ENCODE results near the gene ECHS1. TPM values are rescaled to one million over a fixed set of nuclear protein-coding genes. Genes with fewer than 3 reads are reported as not detected.

ECHS1 gene
- total and polyA plus RNA-seq, 9 of the 15 experiments (the other 6 are each of a cell fraction or from before 2014, with no cell fraction given): 16.6 to 100 (median 68.1) TPM

DNA sequence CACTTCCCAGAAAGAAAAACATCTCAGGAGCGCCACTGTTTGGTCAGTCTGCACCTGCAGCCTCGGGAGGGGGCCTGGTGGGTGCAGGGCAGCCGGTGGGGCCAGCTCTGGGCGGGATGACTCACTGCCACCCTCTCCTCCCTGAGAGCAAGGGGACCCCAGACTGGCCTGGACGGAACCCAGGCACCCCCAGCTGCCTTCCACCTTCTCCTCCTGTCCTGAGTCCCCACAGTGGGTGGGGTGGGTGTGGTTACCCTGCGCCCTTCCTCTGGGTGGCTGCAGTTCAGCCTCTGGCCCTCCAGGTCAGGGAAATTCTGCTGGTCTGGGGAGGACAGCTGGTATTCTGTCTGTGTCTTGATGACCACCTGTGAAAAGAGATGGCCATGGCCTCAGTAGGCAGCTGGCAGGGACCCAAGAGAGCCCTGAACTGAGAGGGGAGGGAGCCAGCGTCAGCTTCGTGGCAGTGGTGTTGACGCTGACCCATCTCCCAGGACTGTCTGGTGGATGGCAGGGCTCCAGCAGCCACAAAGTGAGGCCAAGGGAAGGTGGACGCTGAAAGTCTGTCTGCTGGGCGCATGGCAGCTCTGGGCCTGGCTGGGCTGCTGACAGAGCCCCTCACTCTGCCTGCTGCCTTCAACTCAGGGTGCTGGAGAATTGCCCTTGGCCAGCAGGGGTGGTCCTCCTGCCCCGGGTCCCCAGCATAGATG is 45.4 kb downstream of the ECHS1 start:
- H3K4me1 ChIP-seq (replicated peaks in 1 of 2; ENCODE audit: control insufficient read depth in 2 of 2, insufficient read depth in 2 of 2, low read length in 2 of 2): peaks cover 0 to 50% of the 10 kb centered on the region in 2 experiments; a peak in 3 of 5 replicates
- in situ Hi-C loops (cut with MboI): no loop called here

More for the DNA sequence above, 45.4 kb downstream of the ECHS1 start:
- no TSS peak for BruUV-seq (replicated peaks)
- Histone ChIP-seq H3K4me2 (ENCODE audit: insufficient read depth, low read length) (no peak overlapping the region), H3K9ac (ENCODE audit: insufficient read depth in 1 of 2, low read depth in 2 of 2, low read length in 2 of 2) (0 out of 4 replicates have a peak overlapping the region, but pooled peaks of 1 of the 2 experiments have one; percentile 13), H3K4me3 (no peak overlapping the region), H3K9me3 (replicated peaks; ENCODE audit: control insufficient read depth, insufficient read depth, low read depth, low read length) (no peaks in the 10 kb centered on the region), H3K36me3 (ENCODE audit: control insufficient read depth, insufficient read depth, low read length) (no peaks in the 10 kb centered on the region), H3K79me2 (ENCODE audit: control insufficient read depth, insufficient read depth, low read length) (no peaks in the 10 kb centered on the region), H2AFZ (ENCODE audit: low read depth, low read length) (no peak overlapping the region), H3K27me3 (ENCODE audit: control insufficient read depth in 2 of 2, insufficient read depth in 2 of 2, low read length in 2 of 2) (peaks cover 4 to 6% of the 10 kb centered on the region in 2 experiments; a peak in 3 of 5 replicates), H4K20me1 (replicated peaks; ENCODE audit: control insufficient read depth, insufficient read depth, low read length) (no peaks in the 10 kb centered on the region), H3K27ac (ENCODE audit: extremely low read depth, low read depth, low read length) (no peak overlapping the region), H3K9me1 (ENCODE audit: control insufficient read depth, insufficient read depth, low read length) (no peaks in the 10 kb centered on the region)
- CTCF ChIA-PET (ENCODE audit: low intra/inter-chr PET ratio): no interaction called here
- 5% methylated on average over 10 of the region's 12 CpGs for WGBS (ENCODE audit: insufficient coverage, low coverage, missing lambda C conversion rate)
- DNase-seq (ENCODE audit: extremely low read depth in 1 of 4, low spot score in 3 of 4): no peak
- ATAC-seq: no peak
- TF ChIP-seq MNT (conservative IDR thresholded peaks at IDR 0.05) (no peak), NFIC (IDR thresholded peaks at IDR 0.05) (peak; percentile 30; the same call in 1 of the 2 replicates)
- TF ChIP-seq, protein P1, sequence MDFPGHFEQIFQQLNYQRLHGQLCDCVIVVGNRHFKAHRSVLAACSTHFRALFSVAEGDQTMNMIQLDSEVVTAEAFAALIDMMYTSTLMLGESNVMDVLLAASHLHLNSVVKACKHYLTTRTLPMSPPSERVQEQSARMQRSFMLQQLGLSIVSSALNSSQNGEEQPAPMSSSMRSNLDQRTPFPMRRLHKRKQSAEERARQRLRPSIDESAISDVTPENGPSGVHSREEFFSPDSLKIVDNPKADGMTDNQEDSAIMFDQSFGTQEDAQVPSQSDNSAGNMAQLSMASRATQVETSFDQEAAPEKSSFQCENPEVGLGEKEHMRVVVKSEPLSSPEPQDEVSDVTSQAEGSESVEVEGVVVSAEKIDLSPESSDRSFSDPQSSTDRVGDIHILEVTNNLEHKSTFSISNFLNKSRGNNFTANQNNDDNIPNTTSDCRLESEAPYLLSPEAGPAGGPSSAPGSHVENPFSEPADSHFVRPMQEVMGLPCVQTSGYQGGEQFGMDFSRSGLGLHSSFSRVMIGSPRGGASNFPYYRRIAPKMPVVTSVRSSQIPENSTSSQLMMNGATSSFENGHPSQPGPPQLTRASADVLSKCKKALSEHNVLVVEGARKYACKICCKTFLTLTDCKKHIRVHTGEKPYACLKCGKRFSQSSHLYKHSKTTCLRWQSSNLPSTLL (IDR thresholded peaks at IDR 0.05): no peak
- POLR2A ChIA-PET: interaction anchor here (0.7 kb wide), 1 partner anchor 44 kb away, joined by 3 read pairs; no protein-coding TSS in a partner anchor
- intact Hi-C loops (cut with micrococcal nuclease): loop anchor here (5.0 to 10.0 kb wide), 3 partner anchors 67 to 157 kb away; partner anchors contain the start of gene MTG1
- FAIRE-seq: no peak
